OCI-LY1 (cell line): Measurements from ENCODE around the gene TRPM3.

Source experiments
- H2AFZ ChIP-seq: fragments of 200-600 bp; sonication (generic), shearing (Covaris generic); 2 replicates; pipeline ENCODE4 v1.6.0; 2014; ENCODE audit warnings: antibody characterized with exemption, mild to moderate bottlenecking, low read length
- H3F3A ChIP-seq: fragments of 200-600 bp; sonication (generic), shearing (Covaris generic); 2 replicates; pipeline ENCODE4 v1.6.0; 2014; ENCODE audit warnings: mild to moderate bottlenecking, antibody characterized with exemption, low read length, moderate library complexity; ENCODE audit not compliant: insufficient read depth
- H3K27ac ChIP-seq: fragments of 200-600 bp; sonication (generic); 2 replicates; pipeline ENCODE4 v1.5.1; 2014; ENCODE audit warnings: low read length, mixed run types, mild to moderate bottlenecking, low read depth; ENCODE audit not compliant: poor library complexity, severe bottlenecking
- H3K27me3 ChIP-seq: fragments of 200-600 bp; sonication (generic); 2 replicates; pipeline ENCODE4 v1.6.0; 2014; ENCODE audit warnings: antibody characterized with exemption, mild to moderate bottlenecking, low read length, moderate library complexity; ENCODE audit not compliant: insufficient read depth
- H3K36me3 ChIP-seq: fragments of 200-600 bp; sonication (generic); 2 replicates; pipeline ENCODE4 v1.6.1; 2014; ENCODE audit warnings: mild to moderate bottlenecking, antibody characterized with exemption, low read length, moderate library complexity, mixed read lengths; ENCODE audit not compliant: insufficient read depth
- H3K4me1 ChIP-seq: fragments of 200-600 bp; sonication (generic); 2 replicates; pipeline ENCODE4 v1.5.1; 2014; ENCODE audit warnings: mild to moderate bottlenecking, low read length, moderate library complexity; ENCODE audit not compliant: insufficient read depth, severe bottlenecking
- H3K4me2 ChIP-seq: fragments of 200-600 bp; sonication (generic), shearing (Covaris generic); 2 replicates; pipeline ENCODE4 v1.6.1; 2014; ENCODE audit warnings: low read length
- H3K4me3 ChIP-seq: fragments of 200-600 bp; sonication (generic); 2 replicates; pipeline ENCODE4 v1.5.1; 2014; ENCODE audit warnings: low read length, low read depth, mild to moderate bottlenecking, mixed read lengths; ENCODE audit not compliant: poor library complexity, severe bottlenecking
- H3K79me2 ChIP-seq: fragments of 200-600 bp; shearing (Covaris generic); 2 replicates; pipeline ENCODE4 v1.6.1; 2016; ENCODE audit warnings: mixed run types, low read length, mixed read lengths; ENCODE audit not compliant: insufficient read depth
- H3K9ac ChIP-seq: fragments of 200-600 bp; sonication (generic), shearing (Covaris generic); 2 replicates; pipeline ENCODE4 v1.6.1; 2014; ENCODE audit warnings: mild to moderate bottlenecking, low read length, mixed read lengths
- H3K9me2 ChIP-seq: fragments of 200-600 bp; sonication (generic), shearing (Covaris generic); 2 replicates; pipeline ENCODE4 v1.6.1; 2014; ENCODE audit warnings: low read depth, mild to moderate bottlenecking, low read length, mixed read lengths
- H3K9me3 ChIP-seq: fragments of 200-600 bp; shearing (Covaris generic); 2 replicates; pipeline ENCODE4 v1.6.1; 2014; ENCODE audit warnings: low read length, mixed read lengths
- H4K20me1 ChIP-seq: fragments of 200-600 bp; sonication (generic), shearing (Covaris generic); 2 replicates; pipeline ENCODE4 v1.6.0; 2016; ENCODE audit warnings: mild to moderate bottlenecking, low read length; ENCODE audit not compliant: insufficient read depth
- CTCF ChIP-seq: fragments of 200-600 bp; sonication (generic), shearing (Covaris generic); IDR thresholded peaks from 2 replicates; pipeline ENCODE4 v1.5.1; 2017; ENCODE audit warnings: mild to moderate bottlenecking, antibody characterized with exemption, low read length, moderate library complexity, mixed read lengths
- EZH2 ChIP-seq: fragments of 200-600 bp; sonication (generic), shearing (Covaris generic); IDR thresholded peaks from 2 replicates; pipeline ENCODE4 v1.8.0; 2017; ENCODE audit warnings: borderline replicate concordance, mixed run types, mild to moderate bottlenecking, antibody characterized with exemption, low read length, moderate library complexity, mixed read lengths

TRPM3 gene

GRCh38 chr9:70534471-70534870 lies 587.0 kb downstream of the TRPM3 start:
- Histone ChIP-seq H3K4me1 (no peaks in the 10 kb centered on the region), H3K27me3 (no peaks in the 10 kb centered on the region; the same call in 1 of the 2 replicates), H4K20me1 (no peaks in the 10 kb centered on the region), H3F3A (no peaks in the 10 kb centered on the region), H3K36me3 (no peaks in the 10 kb centered on the region), H3K4me3 (no peak overlapping the region), H3K4me2 (no peak overlapping the region), H3K27ac (no peak overlapping the region), H3K9me2 (no peaks in the 10 kb centered on the region), H3K9me3 (no peaks in the 10 kb centered on the region), H2AFZ (no peak overlapping the region), H3K79me2 (no peaks in the 10 kb centered on the region), H3K9ac (no peak overlapping the region)
- TF ChIP-seq EZH2 (no peak), CTCF (no peak)

- no peaks in the 10 kb centered on the region for H3F3A ChIP-seq
- no peak for TF ChIP-seq EZH2
- TF ChIP-seq CTCF = no peak
- no peak overlapping the region for H3K27ac ChIP-seq
- no peaks in the 10 kb centered on the region for H3K4me1 ChIP-seq
- no peaks in the 10 kb centered on the region for H3K79me2 ChIP-seq
- H3K4me3 ChIP-seq = no peak overlapping the region
- no peak overlapping the region for H3K9ac ChIP-seq
- H2AFZ ChIP-seq = no peak overlapping the region
- no peaks in the 10 kb centered on the region; the same call in 1 of the 2 replicates for H3K27me3 ChIP-seq
- no peaks in the 10 kb centered on the region for H3K9me3 ChIP-seq
- no peaks in the 10 kb centered on the region for H3K9me2 ChIP-seq
- H3K36me3 ChIP-seq = no peaks in the 10 kb centered on the region
- no peaks in the 10 kb centered on the region for H4K20me1 ChIP-seq
- no peak overlapping the region for H3K4me2 ChIP-seq
Observed at GRCh38 chr9:70534061-70534460, 587.4 kb downstream of the TRPM3 start.

- Histone ChIP-seq H3K27ac (no peak overlapping the region), H3K9ac (no peak overlapping the region), H4K20me1 (no peaks in the 10 kb centered on the region), H3K4me3 (no peak overlapping the region), H3K9me3 (no peaks in the 10 kb centered on the region), H3K9me2 (no peaks in the 10 kb centered on the region), H2AFZ (no peak overlapping the region), H3K36me3 (no peaks in the 10 kb centered on the region), H3K79me2 (no peaks in the 10 kb centered on the region), H3K4me1 (no peaks in the 10 kb centered on the region), H3K27me3 (no peaks in the 10 kb centered on the region; the same call in 1 of the 2 replicates), H3F3A (no peaks in the 10 kb centered on the region), H3K4me2 (no peak overlapping the region)
- TF ChIP-seq EZH2 = no peak
- TF ChIP-seq CTCF = no peak
Observed at GRCh38 chr9:70533492-70533891, 587.9 kb downstream of the TRPM3 start.
